Stomach (tissue), 9 donors: ENCODE measurements around the gene MATN1. TPM values are rescaled to one million over a fixed set of nuclear protein-coding genes. Genes with fewer than 3 reads are reported as not detected.

ENCODE experiments used
- DNase-seq, 2 donors: peaks; one replicate each; pipeline versions ENCODE4 v3.0.0 to v3.0.0-alpha.2; 2013 to 2019
- H3K27ac ChIP-seq, 5 donors: fragments of 200-600 bp in 4 of 5; sonication (generic) in 4 of 5; one replicate each; pipeline ENCODE4 v1.5.1; 2013 to 2019; ENCODE audit warnings: mild to moderate bottlenecking in 1 of 5, moderate library complexity in 1 of 5
- H3K27me3 ChIP-seq, 3 donors: fragments of 200-600 bp; sonication (generic); one replicate each; pipeline ENCODE4 v1.5.1; 2017 to 2019; ENCODE audit warnings: mixed run types in 1 of 3
- H3K36me3 ChIP-seq, 4 donors: fragments of 200-600 bp; sonication (generic); 1 replicate in 3 of 4; 2 replicates in 1 of 4; pipeline ENCODE4 v1.5.1; 2016 to 2019
- H3K4me1 ChIP-seq, 4 donors: fragments of 200-600 bp; sonication (generic); one replicate each; pipeline ENCODE4 v1.5.1; 2016 to 2019
- H3K4me3 ChIP-seq, 4 donors: fragments of 200-600 bp; sonication (generic) in 3 of 4; one replicate each; pipeline ENCODE4 v1.5.1; 2016 to 2019; ENCODE audit warnings: mild to moderate bottlenecking in 1 of 4
- H3K9me3 ChIP-seq, 4 donors: fragments of 200-600 bp; sonication (generic); one replicate each; pipeline ENCODE4 v1.5.1; 2016 to 2019
- CTCF ChIP-seq, 7 experiments: fragments of 450-650 bp in 4 of 7; fragments of 200-600 bp in 3 of 7; sonication (generic) in 3 of 7; IDR thresholded peaks; one replicate each; pipeline ENCODE4 v1.5.1; 2016 to 2019; ENCODE audit warnings: antibody characterized with exemption in 7 of 7, control low read depth in 2 of 7, mild to moderate bottlenecking in 1 of 7
- EP300 ChIP-seq: sonication (generic); formaldehyde crosslinking; IDR thresholded peaks from one replicate; pipeline ENCODE4 v1.6.1; 2017; ENCODE audit warnings: antibody characterized with exemption
- POLR2A ChIP-seq, 4 donors: fragments of 450-650 bp; IDR thresholded peaks; one replicate each; pipeline ENCODE4 v1.6.1; 2016; ENCODE audit warnings: antibody characterized with exemption in 4 of 4, control low read depth in 2 of 4, mild to moderate bottlenecking in 1 of 4, moderate library complexity in 1 of 4
- POLR2AphosphoS5 ChIP-seq, 3 donors: sonication (generic); formaldehyde crosslinking; IDR thresholded peaks; one replicate each; pipeline ENCODE4 v1.6.1; 2016; ENCODE audit warnings: antibody characterized with exemption in 3 of 3
- WGBS, 5 donors: extraction: QIAGEN DNeasy Blood & Tissue Kit in 3 of 5; methylation state at CpG; one replicate each; pipeline versions ENCODE4 v1.1.5 to v1.1.7; 2013 to 2018; 5-methylcytosine and 5-hydroxymethylcytosine counted together
- intact Hi-C: fragments of 100-400 bp; cut with DNase I; formaldehyde crosslinking; loops from one replicate; pipeline ENCODE4 v1.15.1; 2023; ENCODE audit warnings: low total_unique reads
- polyA plus RNA-seq, 3 donors: library from polyadenylated mRNA; stranded (reverse); fragments of 200-250 nt; gene quantifications; one replicate each; pipeline ENCODE4 v1.2.3, GENCODE V29; 2013
- total RNA-seq, 5 donors: library from RNA; depleted of rRNA; stranded (reverse); fragments of >200 nt; gene quantifications; one replicate each; pipeline versions ENCODE4 v1.1.0 to v1.2.3, GENCODE V29; 2014 to 2016
- donor health status: healthy with polysubstance abuse.
- donor health status: Bipolar disorder and iron deficiency.
- donor health status: healthy.

The MATN1 gene
- total and polyA plus RNA-seq, 8 donors: 1.7 TPM; not detected in 7

- H3K27me3 ChIP-seq: no peaks in the 10 kb centered on the region
- 69 to 80% (median 71%) methylated on average over 7 of the region's 7 CpGs for WGBS, 5 donors
- peak overlapping the region in 3 of 5 donors; percentile 13 to 49 (median 43) for H3K27ac ChIP-seq
- no peak for DNase-seq
- TF ChIP-seq POLR2A (IDR thresholded peaks at IDR 0.05): no peak
- no peak for TF ChIP-seq CTCF (IDR thresholded peaks at IDR 0.05)
- TF ChIP-seq POLR2AphosphoS5 (IDR thresholded peaks at IDR 0.05): no peak
- TF ChIP-seq EP300: no peak
- peaks cover 0 to 28% (median 6%) of the 10 kb centered on the region in 4 donors for H3K36me3 ChIP-seq
- peaks cover 3 to 77% (median 12%) of the 10 kb centered on the region in 4 donors for H3K4me1 ChIP-seq
- H3K9me3 ChIP-seq: no peaks in the 10 kb centered on the region
- H3K4me3 ChIP-seq: peak overlapping the region in 1 of 4 donors; percentile 16
- intact Hi-C loops: no loop called here
These were observed 20.8 kb upstream of the MATN1 start for GRCh38 chr1:30744060-30744756.

- peak in 1 of 2 donors; percentile 72 for DNase-seq
- intact Hi-C loops: no loop called here
- Histone ChIP-seq H3K4me3 (peak overlapping the region in 1 of 4 donors; percentile 16), H3K9me3 (no peaks in the 10 kb centered on the region), H3K4me1 (peaks cover 3 to 71% (median 11%) of the 10 kb centered on the region in 4 donors), H3K36me3 (peaks cover 0 to 33% (median 12%) of the 10 kb centered on the region in 4 donors), H3K27ac (peak overlapping the region in 3 of 5 donors; percentile 7 to 43 (median 13)), H3K27me3 (no peaks in the 10 kb centered on the region)
- TF ChIP-seq EP300 (no peak), CTCF (IDR thresholded peaks at IDR 0.05) (no peak), POLR2A (IDR thresholded peaks at IDR 0.05) (no peak), POLR2AphosphoS5 (IDR thresholded peaks at IDR 0.05) (no peak)
- WGBS, 5 donors: 47 to 67% (median 55%) methylated on average over 4 of the region's 4 CpGs
These were observed 20.2 kb upstream of the MATN1 start for GRCh38 chr1:30743584-30744059.

- H3K4me3 ChIP-seq: no peak overlapping the region
- peaks cover 3 to 66% (median 9%) of the 10 kb centered on the region in 4 donors for H3K4me1 ChIP-seq
- no peak for DNase-seq
- H3K9me3 ChIP-seq: no peaks in the 10 kb centered on the region
- peaks cover 0 to 39% (median 17%) of the 10 kb centered on the region in 4 donors for H3K36me3 ChIP-seq
- peak overlapping the region in 1 of 5 donors; percentile 7 for H3K27ac ChIP-seq
- TF ChIP-seq EP300 (no peak), CTCF (IDR thresholded peaks at IDR 0.05) (no peak), POLR2AphosphoS5 (IDR thresholded peaks at IDR 0.05) (no peak), POLR2A (IDR thresholded peaks at IDR 0.05) (no peak)
- WGBS, 5 donors: 83 to 94% (median 90%) methylated on average over 3 of the region's 3 CpGs
- intact Hi-C loops: no loop called here
- H3K27me3 ChIP-seq: no peaks in the 10 kb centered on the region
These were observed 19.7 kb upstream of the MATN1 start for GRCh38 chr1:30742963-30743559.

GRCh38 chr1:30742300-30742962, 19.0 kb upstream of the MATN1 start:
- H3K27ac ChIP-seq: no peak overlapping the region
- peaks cover 2 to 59% (median 8%) of the 10 kb centered on the region in 4 donors for H3K4me1 ChIP-seq
- H3K27me3 ChIP-seq: no peaks in the 10 kb centered on the region
- intact Hi-C loops: no loop called here
- peaks cover 0 to 45% (median 21%) of the 10 kb centered on the region in 4 donors for H3K36me3 ChIP-seq
- H3K4me3 ChIP-seq: no peak overlapping the region
- TF ChIP-seq POLR2AphosphoS5 (IDR thresholded peaks at IDR 0.05) (no peak), EP300 (no peak), POLR2A (IDR thresholded peaks at IDR 0.05) (no peak), CTCF (IDR thresholded peaks at IDR 0.05) (no peak)
- no peak for DNase-seq
- no peaks in the 10 kb centered on the region for H3K9me3 ChIP-seq
- WGBS, 5 donors: 77 to 87% (median 83%) methylated on average over 7 to 11 of the region's 11 CpGs
